Measurements from ENCODE around the gene CTBP2.

- TF ChIP-seq POLR2A (IDR thresholded peaks at IDR 0.05): no peak
- TF ChIP-seq, protein P1, sequence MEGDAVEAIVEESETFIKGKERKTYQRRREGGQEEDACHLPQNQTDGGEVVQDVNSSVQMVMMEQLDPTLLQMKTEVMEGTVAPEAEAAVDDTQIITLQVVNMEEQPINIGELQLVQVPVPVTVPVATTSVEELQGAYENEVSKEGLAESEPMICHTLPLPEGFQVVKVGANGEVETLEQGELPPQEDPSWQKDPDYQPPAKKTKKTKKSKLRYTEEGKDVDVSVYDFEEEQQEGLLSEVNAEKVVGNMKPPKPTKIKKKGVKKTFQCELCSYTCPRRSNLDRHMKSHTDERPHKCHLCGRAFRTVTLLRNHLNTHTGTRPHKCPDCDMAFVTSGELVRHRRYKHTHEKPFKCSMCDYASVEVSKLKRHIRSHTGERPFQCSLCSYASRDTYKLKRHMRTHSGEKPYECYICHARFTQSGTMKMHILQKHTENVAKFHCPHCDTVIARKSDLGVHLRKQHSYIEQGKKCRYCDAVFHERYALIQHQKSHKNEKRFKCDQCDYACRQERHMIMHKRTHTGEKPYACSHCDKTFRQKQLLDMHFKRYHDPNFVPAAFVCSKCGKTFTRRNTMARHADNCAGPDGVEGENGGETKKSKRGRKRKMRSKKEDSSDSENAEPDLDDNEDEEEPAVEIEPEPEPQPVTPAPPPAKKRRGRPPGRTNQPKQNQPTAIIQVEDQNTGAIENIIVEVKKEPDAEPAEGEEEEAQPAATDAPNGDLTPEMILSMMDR (IDR thresholded peaks at IDR 0.05): no peak
These were observed 16.2 kb downstream of the CTBP2 start for GRCh38 chr10:125144206-125144605.
